Activated CD8-positive, alpha-beta T cell treated with anti-CD3 and anti-CD28 coated beads, Interleukin-2, amount 10 ng/mL, durations not matched to agents 7 days and 5 days (primary cell): ENCODE results near the gene RNF150. TPM values are rescaled to one million over a fixed set of nuclear protein-coding genes. Genes with fewer than 3 reads are reported as not detected.

Experiments used
- ATAC-seq: fragments of 150-1000 bp; cut with Tn5 transposase; one replicate; pipeline ENCODE4 v1.10.0; 2021; ENCODE audit warnings: moderate library complexity
- CTCF ChIA-PET: fragments of 350-600 bp; sonication (Branson Sonifier 250); formaldehyde crosslinking; loops from one replicate; lab custom pipeline; 2021; ENCODE audit warnings: antibody characterized with exemption; lab: Charles Lee
- POLR2A ChIA-PET: fragments of 350-600 bp; sonication (Branson Sonifier 250); formaldehyde crosslinking; loops from one replicate; lab custom pipeline; 2021; ENCODE audit warnings: antibody characterized with exemption; lab: Charles Lee
- DNase-seq: peaks from one replicate; pipeline ENCODE4 v3.0.0-alpha.2; 2020
- H3K27ac Mint-ChIP-seq: one replicate; pipeline ENCODE4 v1.8.0; 2021; ENCODE audit warnings: mild to moderate bottlenecking, mixed read lengths
- H3K27me3 Mint-ChIP-seq: one replicate; pipeline ENCODE4 v1.8.0; 2021; ENCODE audit warnings: low read depth, mixed read lengths
- H3K36me3 Mint-ChIP-seq: one replicate; pipeline ENCODE4 v1.8.0; 2021; ENCODE audit warnings: low read depth, mixed read lengths
- H3K4me1 Mint-ChIP-seq: one replicate; pipeline ENCODE4 v1.8.0; 2021; ENCODE audit warnings: low read depth, mixed read lengths
- H3K4me3 Mint-ChIP-seq: one replicate; pipeline ENCODE4 v1.8.0; 2021; ENCODE audit warnings: mild to moderate bottlenecking, mixed read lengths
- H3K9me3 Mint-ChIP-seq: one replicate; pipeline ENCODE4 v1.8.0; 2022; ENCODE audit warnings: mixed read lengths; ENCODE audit not compliant: insufficient read depth
- total RNA-seq, 2 experiments: library from RNA; stranded (reverse); gene quantifications; one replicate each; pipeline ENCODE4 v1.2.3, GENCODE V29; 2021

The RNF150 gene
- total RNA-seq, 2 experiments from 2014 or later = not detected

DNA sequence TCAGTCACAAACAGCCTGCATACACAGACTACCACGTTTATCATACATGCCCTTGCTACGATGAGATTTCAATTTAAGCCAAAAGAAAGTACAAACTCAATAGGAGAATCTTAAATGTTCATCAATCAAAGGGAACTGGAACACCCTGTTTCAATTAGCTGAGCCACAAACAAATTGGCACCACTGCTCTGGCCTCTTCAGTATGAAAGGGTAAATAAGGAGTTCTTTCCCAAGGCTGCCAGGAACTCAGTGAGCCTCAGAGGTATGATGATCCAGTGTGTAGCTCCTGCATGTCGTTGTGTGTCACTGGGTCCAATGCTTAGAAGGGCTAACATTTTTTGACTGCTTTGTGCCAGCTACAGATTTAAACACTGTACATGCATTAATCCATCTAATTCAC lies 5.4 kb downstream of the RNF150 start:
- H3K27ac Mint-ChIP-seq = no peak overlapping the region
- ChIA-PET CTCF (no interaction called here), POLR2A (no interaction called here)
- DNase-seq (no peak), ATAC-seq (no peak)
- peaks cover 4% of the 10 kb centered on the region for H3K4me1 Mint-ChIP-seq
- H3K27me3 Mint-ChIP-seq = peaks cover 32% of the 10 kb centered on the region
- no peaks in the 10 kb centered on the region for H3K36me3 Mint-ChIP-seq
- H3K9me3 Mint-ChIP-seq = no peaks in the 10 kb centered on the region
- H3K4me3 Mint-ChIP-seq = no peak overlapping the region

DNA sequence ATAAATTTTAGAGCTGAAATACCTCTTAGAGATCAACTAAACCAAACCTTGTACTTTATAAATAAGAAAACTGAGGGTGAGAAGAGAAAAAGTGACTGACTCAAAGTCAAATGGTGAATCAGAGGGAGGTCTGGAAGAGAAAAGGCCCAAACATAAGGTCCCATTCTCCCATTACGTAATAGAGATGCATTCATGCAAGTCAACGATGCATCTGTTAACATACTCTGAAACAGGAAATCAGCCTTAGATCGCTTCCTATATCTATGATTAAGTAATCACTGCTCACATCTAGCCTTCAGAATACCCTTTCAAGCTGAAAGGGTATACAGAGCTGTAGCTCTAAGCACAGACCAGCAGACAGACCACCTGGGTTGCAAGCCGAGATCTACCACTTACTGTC lies 6.5 kb downstream of the RNF150 start:
- Mint-ChIP-seq H3K27me3 (peaks cover 26% of the 10 kb centered on the region), H3K27ac (no peak overlapping the region), H3K36me3 (no peaks in the 10 kb centered on the region), H3K4me3 (no peak overlapping the region), H3K9me3 (no peaks in the 10 kb centered on the region), H3K4me1 (peaks cover under 1% of the 10 kb centered on the region)
- CTCF ChIA-PET = no interaction called here
- no peak for ATAC-seq
- no peak for DNase-seq
- POLR2A ChIA-PET = no interaction called here

DNA sequence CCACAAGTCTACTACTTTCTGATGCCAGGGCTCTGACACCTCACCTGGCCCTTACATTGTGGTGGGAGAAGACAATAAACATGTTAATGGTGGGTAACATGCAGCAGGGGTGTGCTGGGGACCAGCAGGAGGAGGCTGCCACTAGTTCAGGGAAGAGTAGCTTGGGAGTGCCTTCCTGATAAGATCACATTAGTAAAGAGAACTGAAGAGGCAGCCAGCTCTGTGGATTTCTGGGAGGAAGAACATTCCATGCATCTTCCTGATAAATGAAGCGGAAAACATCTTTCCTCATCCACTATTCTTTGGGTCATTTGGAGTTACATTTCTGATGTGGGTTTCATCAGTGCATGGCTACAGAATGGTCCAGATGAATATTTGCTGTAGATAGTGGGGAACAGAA lies 9.0 kb downstream of the RNF150 start:
- DNase-seq (no peak), ATAC-seq (no peak)
- Mint-ChIP-seq H3K36me3 (no peaks in the 10 kb centered on the region), H3K27ac (no peak overlapping the region), H3K27me3 (peaks cover 4% of the 10 kb centered on the region), H3K4me3 (no peak overlapping the region), H3K9me3 (no peaks in the 10 kb centered on the region), H3K4me1 (no peaks in the 10 kb centered on the region)
- ChIA-PET POLR2A (no interaction called here), CTCF (no interaction called here)

DNA sequence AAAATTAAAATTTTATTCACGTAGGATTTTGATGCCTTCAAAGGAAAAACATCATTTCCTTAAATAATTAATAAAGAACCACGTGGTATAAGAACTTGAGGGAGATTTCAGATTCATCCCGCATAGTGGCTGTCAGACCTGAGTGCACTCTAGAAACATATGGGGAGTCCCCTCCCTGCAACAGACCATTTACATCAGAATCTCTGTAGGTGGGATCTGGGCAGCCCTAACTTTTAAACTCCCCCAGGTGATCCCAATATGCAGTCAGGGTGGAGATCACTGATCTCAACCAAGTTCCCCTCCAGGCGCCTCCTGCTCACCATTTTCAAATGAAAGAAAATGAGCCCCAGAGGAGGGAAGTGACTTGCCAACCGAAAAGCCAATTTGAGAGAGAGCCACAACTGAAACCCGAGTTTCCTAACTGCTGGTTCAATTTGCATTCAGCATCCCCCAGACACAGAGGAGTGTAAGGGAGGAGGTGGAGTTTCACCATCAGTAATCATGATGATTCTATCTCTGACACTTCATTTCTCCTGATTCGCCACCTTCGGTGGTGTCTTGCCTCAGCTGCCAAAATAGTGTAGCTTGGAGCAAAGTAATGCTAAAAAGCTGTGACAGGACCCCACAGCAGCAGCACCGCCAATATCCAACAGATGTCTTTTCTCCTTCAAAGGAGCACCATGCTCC lies 11.4 kb downstream of the RNF150 start:
- H3K4me1 Mint-ChIP-seq = no peaks in the 10 kb centered on the region
- ChIA-PET CTCF (no interaction called here), POLR2A (no interaction called here)
- no peaks in the 10 kb centered on the region for H3K27me3 Mint-ChIP-seq
- H3K9me3 Mint-ChIP-seq = no peaks in the 10 kb centered on the region
- no peak for ATAC-seq
- DNase-seq = no peak
- no peak overlapping the region for H3K4me3 Mint-ChIP-seq
- no peak overlapping the region for H3K27ac Mint-ChIP-seq
- H3K36me3 Mint-ChIP-seq = no peaks in the 10 kb centered on the region

DNA sequence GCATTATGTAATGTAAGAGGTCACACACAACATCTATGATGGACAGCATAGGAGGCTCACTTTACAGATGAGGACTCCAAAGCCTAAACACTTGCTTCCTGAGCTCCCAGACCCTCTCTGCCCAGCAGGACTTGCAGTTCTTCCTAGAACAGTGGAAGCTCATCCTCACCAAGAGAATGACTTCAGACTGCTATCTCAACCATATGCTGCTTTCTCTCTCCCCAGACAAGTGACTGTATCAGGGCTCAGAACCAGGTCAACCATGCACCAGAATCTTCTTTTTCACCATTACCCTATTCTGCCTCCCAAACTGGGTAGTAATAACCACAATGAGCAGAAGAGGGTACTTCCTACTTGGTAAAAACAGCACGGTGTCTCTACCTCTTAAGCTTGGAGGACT lies 12.2 kb downstream of the RNF150 start:
- no peaks in the 10 kb centered on the region for H3K36me3 Mint-ChIP-seq

DNA sequence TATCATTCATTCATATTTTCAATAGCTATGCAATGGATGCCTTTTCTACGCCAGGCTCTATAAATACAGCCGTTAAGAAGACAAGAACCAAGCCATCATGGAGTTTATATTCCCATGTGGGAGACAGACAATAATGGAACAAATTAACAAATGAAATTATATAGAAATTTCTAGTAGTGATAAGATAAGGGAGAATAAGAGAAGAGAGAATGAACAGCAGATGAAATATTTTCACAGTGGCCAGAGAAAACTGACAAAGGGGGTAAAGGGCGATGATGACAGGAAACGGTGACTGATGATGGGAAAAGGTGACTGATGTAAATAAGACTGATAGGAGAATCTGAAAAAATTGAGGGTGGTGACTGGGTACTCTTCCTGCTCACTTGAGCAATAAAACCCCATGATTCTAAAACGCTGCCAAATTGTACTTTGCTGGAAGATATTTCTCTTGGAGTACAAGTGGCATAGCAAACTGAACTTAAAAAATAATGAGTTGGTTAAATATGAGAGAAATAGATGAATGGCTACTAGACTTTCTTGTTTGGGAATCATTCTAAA lies 13.2 kb downstream of the RNF150 start:
- Mint-ChIP-seq H3K4me3 (no peak overlapping the region), H3K4me1 (no peaks in the 10 kb centered on the region), H3K9me3 (no peaks in the 10 kb centered on the region), H3K36me3 (no peaks in the 10 kb centered on the region), H3K27me3 (no peaks in the 10 kb centered on the region), H3K27ac (no peak overlapping the region)
- DNase-seq = no peak
- ChIA-PET CTCF (no interaction called here), POLR2A (no interaction called here)
- ATAC-seq = no peak

More for the DNA sequence above, 12.2 kb downstream of the RNF150 start:
- Mint-ChIP-seq H3K9me3 (no peaks in the 10 kb centered on the region), H3K4me3 (no peak overlapping the region), H3K27me3 (no peaks in the 10 kb centered on the region), H3K4me1 (no peaks in the 10 kb centered on the region), H3K27ac (no peak overlapping the region)
- DNase-seq (no peak), ATAC-seq (no peak)
- CTCF ChIA-PET = no interaction called here
- POLR2A ChIA-PET = no interaction called here

DNA sequence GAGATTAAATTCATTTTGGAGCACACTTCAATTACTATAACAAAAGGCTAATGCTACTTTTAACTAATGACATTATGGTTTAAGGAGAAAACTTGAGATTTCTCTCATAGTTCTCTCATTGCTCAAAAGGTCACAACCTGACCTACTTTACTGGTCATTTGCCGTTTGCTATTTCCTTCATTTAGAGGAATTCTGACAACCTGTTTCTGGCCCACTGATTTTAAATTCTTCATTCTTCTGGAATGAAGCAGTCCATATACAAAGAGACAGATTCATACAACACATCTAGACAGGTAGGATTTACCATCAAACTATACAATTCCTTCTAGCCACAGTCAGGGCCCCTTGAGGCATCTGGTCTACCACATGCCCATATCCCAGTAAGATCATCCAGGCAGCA lies 14.2 kb downstream of the RNF150 start:
- CTCF ChIA-PET = no interaction called here
- Mint-ChIP-seq H3K4me1 (no peaks in the 10 kb centered on the region), H3K27ac (no peak overlapping the region), H3K9me3 (peaks cover 2% of the 10 kb centered on the region), H3K36me3 (no peaks in the 10 kb centered on the region), H3K27me3 (no peaks in the 10 kb centered on the region), H3K4me3 (no peak overlapping the region)
- POLR2A ChIA-PET = no interaction called here
- no peak for DNase-seq
- ATAC-seq = no peak

DNA sequence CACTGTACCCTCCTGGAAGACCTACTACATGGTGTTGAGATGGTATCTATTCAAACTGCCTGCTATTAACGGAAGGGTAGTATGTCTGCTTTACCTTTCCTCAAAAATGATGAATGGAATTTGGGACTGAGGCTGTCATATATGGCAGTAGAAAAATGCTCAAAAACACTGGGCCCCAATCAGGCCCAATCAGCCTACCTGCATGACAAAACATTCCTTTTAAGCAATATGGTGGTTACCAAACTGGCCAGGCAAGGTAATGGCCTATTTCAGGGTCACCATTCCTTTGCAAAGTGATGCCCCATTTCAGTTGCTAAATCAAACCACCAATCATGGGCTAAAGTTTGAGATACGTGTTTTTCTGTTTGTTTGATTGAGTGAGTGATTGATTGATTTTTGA lies 14.9 kb downstream of the RNF150 start:
- Mint-ChIP-seq H3K4me1 (no peaks in the 10 kb centered on the region), H3K27me3 (no peaks in the 10 kb centered on the region), H3K9me3 (peaks cover 7% of the 10 kb centered on the region), H3K27ac (no peak overlapping the region), H3K4me3 (no peak overlapping the region), H3K36me3 (no peaks in the 10 kb centered on the region)
- DNase-seq (no peak), ATAC-seq (no peak)
- ChIA-PET POLR2A (no interaction called here), CTCF (no interaction called here)

DNA sequence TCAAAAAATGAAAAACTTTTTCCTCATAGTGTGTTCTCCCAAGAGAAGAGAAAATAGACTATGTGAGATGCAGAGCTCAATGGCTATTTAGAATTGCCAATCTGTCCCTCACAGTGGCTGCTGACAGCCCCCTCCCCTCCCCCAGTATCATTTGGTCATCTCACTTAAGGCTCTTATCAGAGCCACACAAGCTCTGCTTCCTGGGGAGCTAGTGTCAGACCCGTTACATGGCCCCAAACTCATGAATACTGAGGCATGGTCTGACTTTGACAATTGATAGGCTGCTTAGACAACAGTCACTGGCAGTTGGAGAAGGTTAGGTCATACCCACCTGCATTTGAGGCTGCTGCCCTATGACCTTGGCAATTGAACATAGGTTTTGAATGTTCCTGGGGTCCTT lies 15.3 kb downstream of the RNF150 start:
- ChIA-PET POLR2A (no interaction called here), CTCF (no interaction called here)
- no peak for DNase-seq
- Mint-ChIP-seq H3K27ac (no peak overlapping the region), H3K4me3 (no peak overlapping the region), H3K36me3 (no peaks in the 10 kb centered on the region), H3K9me3 (peaks cover 7% of the 10 kb centered on the region), H3K4me1 (no peaks in the 10 kb centered on the region), H3K27me3 (no peaks in the 10 kb centered on the region)
- ATAC-seq = no peak

DNA sequence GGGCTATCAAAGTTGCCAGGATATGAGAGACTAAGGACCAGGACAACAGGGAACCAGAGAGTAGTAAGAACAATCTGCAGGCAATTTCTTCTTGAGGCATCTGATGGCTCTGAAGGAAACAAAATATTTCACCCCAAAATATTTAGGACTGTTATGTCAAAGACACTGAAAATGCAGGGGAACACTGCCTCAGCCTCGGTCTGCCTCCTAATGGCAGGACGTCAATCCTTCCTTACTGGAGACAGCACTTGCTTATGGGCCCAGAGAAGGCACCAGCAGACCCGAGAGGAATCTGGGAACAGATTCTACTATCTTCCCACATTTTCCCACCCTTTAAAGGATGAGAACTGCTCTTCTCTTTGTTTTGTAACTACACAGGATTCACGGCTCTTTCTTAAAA lies 23.3 kb downstream of the RNF150 start:
- Mint-ChIP-seq H3K4me3 (no peak overlapping the region), H3K9me3 (peaks cover 7% of the 10 kb centered on the region), H3K4me1 (no peaks in the 10 kb centered on the region), H3K27ac (no peak overlapping the region), H3K27me3 (peaks cover 2% of the 10 kb centered on the region), H3K36me3 (no peaks in the 10 kb centered on the region)
- ChIA-PET POLR2A (no interaction called here), CTCF (no interaction called here)
- no peak for DNase-seq
- no peak for ATAC-seq

DNA sequence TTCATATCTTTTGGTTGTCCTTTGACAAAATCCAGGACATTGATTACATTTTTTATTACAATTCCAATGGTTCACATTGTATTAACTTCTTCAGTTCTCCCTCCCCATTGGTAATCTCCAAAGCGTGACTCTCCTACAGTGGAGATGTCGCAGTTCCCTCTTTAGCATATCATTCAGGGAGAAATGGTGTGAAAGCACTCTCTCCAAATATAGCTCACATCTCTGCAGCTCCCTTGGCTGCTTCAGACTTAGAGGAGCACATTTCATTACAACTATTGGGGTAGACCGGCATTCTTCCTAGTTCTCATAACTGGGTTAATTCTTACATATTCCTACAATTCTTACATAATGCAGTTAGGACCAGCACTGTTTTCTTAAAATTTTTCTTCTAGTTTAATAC lies 25.3 kb downstream of the RNF150 start:
- H3K36me3 Mint-ChIP-seq = no peaks in the 10 kb centered on the region
- CTCF ChIA-PET = no interaction called here
- H3K27me3 Mint-ChIP-seq = peaks cover 2% of the 10 kb centered on the region
- H3K27ac Mint-ChIP-seq = no peak overlapping the region
- H3K4me1 Mint-ChIP-seq = no peaks in the 10 kb centered on the region
- ATAC-seq = no peak
- H3K4me3 Mint-ChIP-seq = no peak overlapping the region
- no peaks in the 10 kb centered on the region for H3K9me3 Mint-ChIP-seq
- DNase-seq = no peak
- POLR2A ChIA-PET = no interaction called here

DNA sequence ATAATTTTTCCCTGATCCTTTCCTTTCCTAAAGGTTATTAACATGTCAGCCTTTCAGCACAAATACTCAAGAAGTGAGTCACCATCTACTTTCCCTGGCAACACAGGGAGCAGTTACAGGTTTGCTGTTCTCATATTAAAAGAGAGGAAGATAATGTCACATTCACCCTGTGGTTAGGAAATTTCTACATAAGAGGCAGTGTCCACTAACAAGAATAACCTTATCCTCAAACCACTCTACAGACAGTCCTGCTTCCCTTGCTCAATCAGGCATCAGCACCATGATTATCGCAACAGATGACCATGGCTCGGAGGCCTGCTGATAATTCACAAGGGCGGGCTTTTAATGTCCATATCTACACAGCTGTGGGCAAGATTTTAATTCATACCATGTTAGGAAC lies 30.9 kb downstream of the RNF150 start:
- H3K9me3 Mint-ChIP-seq = no peaks in the 10 kb centered on the region
- ChIA-PET CTCF (no interaction called here), POLR2A (no interaction called here)
- DNase-seq (no peak), ATAC-seq (no peak)
- H3K4me1 Mint-ChIP-seq = no peaks in the 10 kb centered on the region
- no peaks in the 10 kb centered on the region for H3K36me3 Mint-ChIP-seq
- no peak overlapping the region for H3K27ac Mint-ChIP-seq
- H3K4me3 Mint-ChIP-seq = no peak overlapping the region
- no peaks in the 10 kb centered on the region for H3K27me3 Mint-ChIP-seq

DNA sequence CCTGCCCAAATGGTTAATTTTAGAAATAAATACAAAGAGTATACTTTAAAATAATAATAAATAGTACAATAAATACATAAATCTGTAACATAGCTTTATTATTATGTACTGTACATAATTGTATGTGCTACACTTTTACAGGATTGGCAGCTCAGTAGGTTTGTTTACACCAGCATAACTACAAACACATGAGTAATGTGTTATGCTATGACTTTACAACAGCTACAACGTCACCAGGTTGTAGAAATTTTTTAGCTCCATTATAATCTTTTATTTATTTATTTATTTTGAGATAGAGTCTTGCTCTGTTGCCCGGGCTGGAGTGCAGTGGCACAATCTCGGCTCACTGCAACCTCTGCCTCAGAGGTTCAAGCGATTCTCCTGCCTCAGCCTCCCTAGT lies 31.8 kb downstream of the RNF150 start:
- Mint-ChIP-seq H3K36me3 (no peaks in the 10 kb centered on the region), H3K4me1 (no peaks in the 10 kb centered on the region)

More for the DNA sequence above, 31.8 kb downstream of the RNF150 start:
- ChIA-PET CTCF (interaction anchor here (0.6 to 1.2 kb wide), 2 partner anchors 18 to 823 kb away, joined by 3 read pairs; no protein-coding TSS in a partner anchor), POLR2A (no interaction called here)
- Mint-ChIP-seq H3K4me3 (no peak overlapping the region), H3K9me3 (no peaks in the 10 kb centered on the region), H3K27me3 (no peaks in the 10 kb centered on the region), H3K27ac (no peak overlapping the region)
- ATAC-seq (no peak), DNase-seq (no peak)
